Epithelial cell of esophagus (primary cell): Measurements from ENCODE around the gene LPIN2.

Experiments
- DNase-seq: peaks from one replicate; pipeline ENCODE4 v3.0.0; 2010; ENCODE audit warnings: low read depth
- H3K4me3 ChIP-seq: 2 replicates; pipeline ENCODE4 v1.5.1; 2011; ENCODE audit warnings: mild to moderate bottlenecking, low read length, control low read depth
- TF ChIP-seq, protein P1 (sequence below): IDR thresholded peaks from 2 replicates; pipeline ENCODE4 v1.5.1; 2011; ENCODE audit warnings: low read depth, mild to moderate bottlenecking, low read length, control low read depth, inconsistent platforms; ENCODE audit not compliant: insufficient read depth; ENCODE audit errors: missing control alignments

LPIN2 gene

DNA sequence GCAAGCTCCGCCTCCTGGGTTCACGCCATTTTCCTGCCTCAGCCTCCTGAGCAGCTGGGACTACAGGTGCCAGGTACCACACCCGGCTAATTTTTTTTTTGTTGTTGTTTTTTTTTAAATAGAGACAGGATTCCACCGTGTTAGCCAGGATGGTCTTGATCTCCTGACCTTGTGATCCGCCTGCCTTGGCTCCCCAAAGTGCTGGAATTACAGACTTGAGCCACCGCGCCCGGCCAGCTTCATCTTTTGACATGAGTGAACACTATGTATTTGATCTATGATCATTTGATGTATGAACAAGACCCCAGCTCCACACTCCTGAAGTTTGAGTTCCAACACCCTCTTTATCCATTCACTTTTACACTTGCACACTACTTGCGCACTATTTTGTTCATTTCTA, 43.4 kb upstream of the LPIN2 start:
- no peak overlapping the region for H3K4me3 ChIP-seq
- TF ChIP-seq, protein P1, sequence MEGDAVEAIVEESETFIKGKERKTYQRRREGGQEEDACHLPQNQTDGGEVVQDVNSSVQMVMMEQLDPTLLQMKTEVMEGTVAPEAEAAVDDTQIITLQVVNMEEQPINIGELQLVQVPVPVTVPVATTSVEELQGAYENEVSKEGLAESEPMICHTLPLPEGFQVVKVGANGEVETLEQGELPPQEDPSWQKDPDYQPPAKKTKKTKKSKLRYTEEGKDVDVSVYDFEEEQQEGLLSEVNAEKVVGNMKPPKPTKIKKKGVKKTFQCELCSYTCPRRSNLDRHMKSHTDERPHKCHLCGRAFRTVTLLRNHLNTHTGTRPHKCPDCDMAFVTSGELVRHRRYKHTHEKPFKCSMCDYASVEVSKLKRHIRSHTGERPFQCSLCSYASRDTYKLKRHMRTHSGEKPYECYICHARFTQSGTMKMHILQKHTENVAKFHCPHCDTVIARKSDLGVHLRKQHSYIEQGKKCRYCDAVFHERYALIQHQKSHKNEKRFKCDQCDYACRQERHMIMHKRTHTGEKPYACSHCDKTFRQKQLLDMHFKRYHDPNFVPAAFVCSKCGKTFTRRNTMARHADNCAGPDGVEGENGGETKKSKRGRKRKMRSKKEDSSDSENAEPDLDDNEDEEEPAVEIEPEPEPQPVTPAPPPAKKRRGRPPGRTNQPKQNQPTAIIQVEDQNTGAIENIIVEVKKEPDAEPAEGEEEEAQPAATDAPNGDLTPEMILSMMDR: no peak
- DNase-seq: no peak

DNA sequence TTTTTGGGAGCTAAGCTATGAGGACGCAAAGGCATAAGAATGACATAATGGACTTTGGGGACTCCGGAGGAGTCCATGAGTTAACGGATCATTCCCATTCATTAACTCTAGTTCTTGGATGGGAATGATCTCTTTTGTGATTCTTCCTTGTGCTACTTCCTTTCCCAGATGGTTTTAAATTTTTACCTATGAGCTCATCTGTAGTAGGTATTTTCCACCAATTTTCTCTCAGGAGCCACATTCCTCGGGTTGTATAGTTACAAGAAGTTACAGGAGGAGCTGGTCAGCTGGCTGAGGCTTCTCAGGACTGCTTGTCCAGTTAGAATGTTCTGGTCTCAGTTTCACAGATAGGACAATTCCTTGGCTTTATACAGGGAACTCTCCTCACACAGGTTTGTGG, 42.9 kb upstream of the LPIN2 start:
- no peak overlapping the region for H3K4me3 ChIP-seq
- TF ChIP-seq, protein P1: no peak
- DNase-seq: no peak

DNA sequence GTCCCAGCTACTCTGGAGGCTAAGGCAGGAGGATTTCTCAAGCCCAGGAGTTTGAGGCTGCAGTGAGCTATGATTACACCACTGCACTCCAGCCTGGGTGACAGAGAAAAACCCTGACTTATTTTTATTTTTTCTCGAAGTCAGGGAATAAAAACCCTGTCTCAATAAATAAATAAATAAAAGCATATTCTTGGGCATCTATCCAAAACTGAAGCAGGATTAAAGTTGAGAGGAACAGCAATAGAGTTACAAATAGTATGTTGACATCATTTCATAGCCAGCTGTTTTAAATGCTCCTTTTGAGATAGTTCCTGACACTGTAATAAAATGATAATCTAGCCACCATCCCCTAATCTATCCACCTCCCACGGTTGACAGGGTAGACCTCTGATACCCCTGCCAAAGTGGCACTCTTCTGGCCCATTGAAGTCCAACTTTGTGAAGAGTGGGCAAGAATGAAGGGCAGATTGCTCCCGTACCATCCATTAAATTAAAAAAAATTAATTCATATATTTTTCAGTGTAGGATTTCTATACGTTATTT, 42.3 kb upstream of the LPIN2 start:
- TF ChIP-seq, protein P1: no peak
- no peak for DNase-seq
- H3K4me3 ChIP-seq: no peak overlapping the region

DNA sequence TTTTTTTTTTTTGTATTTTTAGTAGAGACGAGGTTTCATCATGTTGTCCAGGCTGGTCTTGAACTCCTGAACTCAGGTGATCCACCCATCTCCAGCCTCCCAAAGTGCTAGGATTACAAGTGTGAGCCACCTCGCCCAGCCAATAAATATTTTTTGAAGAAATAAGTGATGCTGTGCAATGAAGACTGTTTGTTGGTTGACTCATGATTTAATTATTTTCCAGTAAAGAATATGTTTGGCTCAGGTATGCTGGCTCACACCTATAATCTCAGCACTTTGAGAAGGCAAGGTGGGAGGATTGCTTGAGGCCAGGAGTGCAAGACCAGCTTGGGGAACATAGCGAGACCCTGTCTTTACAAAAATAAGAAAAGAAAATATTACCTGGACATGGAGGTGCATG, 41.8 kb upstream of the LPIN2 start:
- TF ChIP-seq, protein P1: no peak
- DNase-seq: peak; percentile 17
- no peak overlapping the region for H3K4me3 ChIP-seq

DNA sequence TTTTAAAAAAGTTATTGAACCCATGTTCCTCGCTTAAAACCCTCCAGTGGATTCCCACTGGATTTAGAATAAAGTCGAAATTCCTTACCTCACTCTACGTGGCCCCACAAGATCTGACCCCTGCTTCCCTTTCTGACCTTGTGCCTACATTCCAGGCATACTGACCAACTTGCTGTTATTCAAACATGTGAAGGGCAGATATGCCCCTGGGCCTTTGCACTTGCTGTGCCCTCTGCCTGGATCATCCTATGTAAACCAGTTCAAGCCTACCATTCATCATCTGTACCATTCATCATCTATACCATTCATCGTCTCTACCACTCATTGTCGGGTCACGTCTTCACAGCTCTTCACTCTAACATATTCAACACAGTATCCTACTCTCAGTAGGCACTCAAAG, 41.3 kb upstream of the LPIN2 start:
- DNase-seq: no peak
- H3K4me3 ChIP-seq: no peak overlapping the region

DNA sequence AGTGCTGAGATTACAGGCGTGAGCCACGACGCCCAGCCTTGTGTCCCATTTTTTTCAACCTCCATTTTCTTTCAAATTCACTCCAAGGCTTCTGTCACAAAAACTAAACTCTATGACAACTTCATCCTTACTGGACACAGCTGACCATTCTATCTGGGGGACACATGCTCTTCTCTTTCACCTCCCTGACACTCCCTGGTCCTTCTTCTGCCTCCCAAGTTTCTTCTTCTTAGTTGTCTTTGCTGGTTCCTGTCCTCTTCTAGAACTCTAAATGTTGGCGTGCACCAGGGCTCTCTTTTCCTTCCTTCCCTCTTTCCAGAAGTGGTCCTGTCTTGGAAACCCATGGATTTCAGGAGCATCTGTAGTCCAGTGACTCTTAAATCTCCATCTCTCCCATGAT, 40.1 kb upstream of the LPIN2 start:
- TF ChIP-seq, protein P1: no peak
- H3K4me3 ChIP-seq: no peak overlapping the region
- DNase-seq: no peak

More for the DNA sequence above, 41.3 kb upstream of the LPIN2 start:
- TF ChIP-seq, protein P1: no peak

DNA sequence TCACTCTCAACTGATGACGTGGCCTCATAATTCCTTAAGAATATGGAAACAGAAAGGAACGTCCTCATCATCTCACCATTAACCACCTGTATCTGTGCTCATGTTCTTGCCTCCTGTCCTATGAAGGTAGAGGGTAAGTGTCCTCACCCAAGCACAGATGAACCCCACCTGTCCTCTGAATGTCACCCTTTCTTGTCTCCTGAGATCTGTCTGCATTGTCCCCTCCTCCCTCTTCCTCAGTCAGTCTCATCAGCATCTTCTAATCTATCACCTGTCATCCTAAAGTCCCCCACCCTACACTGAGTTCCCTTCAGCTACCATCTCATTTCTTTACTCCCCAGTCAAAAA, 39.4 kb upstream of the LPIN2 start:
- TF ChIP-seq, protein P1: no peak
- H3K4me3 ChIP-seq: no peak overlapping the region
- no peak for DNase-seq
